Astrocyte of the hippocampus (primary cell): ENCODE data around the gene RSRC2.
"Not testable (repeated sequence)": the region's sequence is repeated elsewhere in the genome, so short reads cannot be mapped to it uniquely, and the experiment has no call there.

Source experiments
- DNase-seq: peaks from one replicate; pipeline ENCODE4 v3.0.0; 2011; ENCODE audit warnings: low read depth, low spot score

The RSRC2 gene

DNA sequence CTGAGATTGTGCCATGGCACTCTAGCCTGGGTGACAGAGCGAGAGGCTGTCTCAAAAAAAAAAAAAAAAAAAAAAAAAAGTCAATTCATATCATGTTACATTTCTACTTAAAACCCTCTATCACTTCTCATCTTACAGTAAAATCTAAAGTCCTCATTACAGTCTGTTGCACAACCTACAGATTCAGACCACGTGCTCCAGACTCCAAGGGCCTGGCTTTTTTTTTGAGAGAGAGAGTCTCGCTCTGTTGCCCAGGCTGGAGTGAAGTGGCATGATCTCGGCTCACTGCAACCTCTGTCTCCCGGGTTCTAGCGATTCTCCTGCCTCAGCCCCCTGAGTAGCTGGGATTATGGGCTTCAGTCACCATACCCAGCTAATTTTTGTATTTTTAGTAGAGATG is 40.4 kb downstream of the RSRC2 start:
- DNase-seq = not testable (repeated sequence)

- not testable (repeated sequence) for DNase-seq
Observed at GRCh38 chr12:122484385-122484784, 42.4 kb downstream of the RSRC2 start.

DNA sequence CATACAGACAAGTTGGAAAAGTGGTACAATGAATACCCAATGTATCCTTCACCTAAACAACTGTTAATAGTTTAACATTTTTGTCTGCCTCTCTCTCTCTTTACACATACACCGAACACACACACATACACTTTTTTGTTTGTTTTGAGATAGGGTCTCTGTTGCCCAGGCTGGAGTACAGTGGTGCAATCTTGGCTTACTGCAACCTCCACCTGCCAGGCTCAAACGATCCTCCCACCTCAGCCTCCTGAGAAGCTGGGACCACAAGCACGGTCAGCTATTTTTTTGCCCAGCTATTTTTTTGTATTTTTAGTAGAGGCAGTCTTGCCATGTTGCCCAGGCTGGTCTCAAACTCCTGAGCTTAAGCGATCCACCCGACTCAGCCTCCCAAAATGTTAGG is 42.8 kb downstream of the RSRC2 start:
- no peak for DNase-seq

- peak; percentile 65 for DNase-seq
Observed at GRCh38 chr12:122481861-122482260, 44.9 kb downstream of the RSRC2 start.

GRCh38 chr12:122480753-122481152 is 46.0 kb downstream of the RSRC2 start:
- DNase-seq = no peak

DNA sequence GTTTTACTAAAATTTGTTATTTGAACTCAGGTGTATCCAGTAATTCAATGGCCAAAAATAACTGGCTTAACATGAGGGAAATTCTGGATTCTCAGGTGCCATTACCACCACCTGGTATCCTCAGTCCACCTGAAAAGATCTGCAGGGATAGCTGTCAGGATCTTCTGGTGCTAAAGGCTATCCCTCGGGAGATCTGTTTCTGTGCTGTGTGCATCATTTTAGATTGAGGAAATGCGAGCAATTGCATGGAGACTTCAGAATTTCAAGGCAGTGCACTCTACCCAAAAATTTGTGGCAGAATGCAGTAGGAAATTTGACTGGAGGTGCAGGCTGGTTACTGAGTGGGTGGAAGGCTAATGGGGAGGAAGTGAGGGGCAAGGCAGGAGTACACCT is 52.4 kb downstream of the RSRC2 start:
- DNase-seq = no peak

GRCh38 chr12:122473543-122474323 is 53.0 kb downstream of the RSRC2 start:
- no peak for DNase-seq

GRCh38 chr12:122471324-122472226 is 55.2 kb downstream of the RSRC2 start:
- DNase-seq = peak; percentile 78

DNA sequence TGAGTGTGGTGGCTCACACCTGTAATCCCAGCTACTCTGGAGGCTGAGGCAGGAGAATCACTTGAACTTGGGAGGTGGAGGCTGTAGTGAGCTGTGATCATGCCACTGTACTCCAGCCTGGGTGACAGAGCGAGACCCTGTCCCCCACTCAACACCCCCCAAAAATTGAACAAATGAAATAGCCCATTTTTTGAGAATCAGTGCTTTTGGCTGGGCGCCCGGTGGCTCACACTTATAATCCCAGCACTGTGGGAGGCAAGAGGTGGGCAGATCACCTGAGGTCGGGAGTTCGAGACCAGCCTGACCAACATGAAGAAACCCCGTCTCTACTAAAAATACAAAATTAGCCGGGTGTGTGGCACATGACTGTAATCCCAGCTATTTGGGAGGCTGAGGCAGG is 56.2 kb downstream of the RSRC2 start:
- not testable (repeated sequence) for DNase-seq

DNA sequence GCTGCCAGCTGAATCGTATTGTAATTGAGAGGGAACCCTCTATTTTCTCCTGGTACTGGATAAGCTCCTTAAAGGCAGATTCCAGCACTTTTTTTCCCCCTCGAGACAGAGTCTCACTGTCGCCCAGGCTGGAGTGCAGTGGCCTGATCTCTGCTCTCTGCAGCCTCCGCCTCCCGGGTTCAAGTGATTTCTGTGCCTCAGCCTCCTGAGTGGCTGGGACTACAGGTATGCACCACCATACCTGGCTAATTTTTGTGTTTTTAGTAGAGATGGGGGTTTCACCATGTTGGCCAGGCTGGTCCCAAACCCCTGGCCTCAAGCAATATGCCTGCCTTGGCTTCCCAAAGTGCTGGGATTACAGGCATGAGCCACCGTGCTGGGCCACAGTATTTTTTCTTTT is 56.9 kb downstream of the RSRC2 start:
- not testable (repeated sequence) for DNase-seq

GRCh38 chr12:122467983-122468382 is 58.8 kb downstream of the RSRC2 start:
- no peak for DNase-seq

DNA sequence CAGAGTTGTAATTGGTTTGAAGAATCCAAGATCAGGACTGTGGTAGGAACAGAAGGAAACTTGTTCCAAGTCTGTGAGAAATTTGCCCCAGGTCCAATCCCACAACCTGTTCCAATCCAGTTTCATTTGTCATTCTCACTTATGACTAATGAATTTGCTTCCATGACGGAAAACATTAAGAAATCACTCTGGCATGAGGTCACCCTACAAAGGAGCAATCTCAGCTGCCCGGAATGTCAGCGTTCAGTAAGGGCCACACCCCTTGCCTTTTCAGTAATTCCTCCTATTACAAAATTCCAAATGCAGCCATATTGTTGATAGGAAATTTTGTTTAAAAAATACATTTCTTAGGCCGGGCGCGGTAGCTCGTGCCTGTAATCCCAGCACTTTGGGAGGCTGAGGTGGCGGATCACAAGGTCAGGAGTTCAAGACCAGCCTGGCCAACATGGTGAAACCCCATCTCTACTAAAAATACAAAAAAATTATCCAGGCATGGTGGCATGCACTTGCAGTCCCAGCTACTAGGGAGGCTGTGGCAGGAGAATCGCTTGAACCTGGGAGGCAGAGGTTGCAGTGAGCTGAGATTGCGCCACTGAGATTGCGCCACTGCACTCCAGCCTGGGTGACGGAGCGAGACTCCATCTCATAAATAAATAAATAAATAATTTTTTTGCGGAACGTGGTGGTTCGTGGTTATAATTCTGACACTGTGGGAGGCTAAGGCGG is 62.3 kb downstream of the RSRC2 start:
- DNase-seq = peak; percentile 96

GRCh38 chr12:122460641-122461040 is 66.1 kb downstream of the RSRC2 start:
- DNase-seq = no peak

DNA sequence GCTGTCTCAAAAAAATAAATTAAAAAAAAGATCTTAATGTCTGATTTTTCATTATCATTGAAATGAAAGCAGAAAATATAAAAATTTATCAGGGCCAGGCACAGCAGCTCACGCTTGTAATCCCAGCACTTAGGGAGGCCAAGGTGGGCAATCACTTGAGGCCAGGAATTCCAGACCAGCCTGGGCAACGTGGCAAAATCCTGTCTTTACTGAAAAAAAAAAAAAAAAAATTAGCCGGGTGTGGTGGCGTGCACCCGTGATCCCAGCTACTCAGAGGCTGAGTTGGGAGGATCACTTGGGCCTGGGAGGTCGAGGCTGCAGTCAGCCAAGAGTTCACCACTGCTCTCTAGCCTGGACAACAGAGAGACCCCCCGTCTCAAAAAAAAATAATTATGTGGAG is 66.7 kb downstream of the RSRC2 start:
- no peak for DNase-seq

DNA sequence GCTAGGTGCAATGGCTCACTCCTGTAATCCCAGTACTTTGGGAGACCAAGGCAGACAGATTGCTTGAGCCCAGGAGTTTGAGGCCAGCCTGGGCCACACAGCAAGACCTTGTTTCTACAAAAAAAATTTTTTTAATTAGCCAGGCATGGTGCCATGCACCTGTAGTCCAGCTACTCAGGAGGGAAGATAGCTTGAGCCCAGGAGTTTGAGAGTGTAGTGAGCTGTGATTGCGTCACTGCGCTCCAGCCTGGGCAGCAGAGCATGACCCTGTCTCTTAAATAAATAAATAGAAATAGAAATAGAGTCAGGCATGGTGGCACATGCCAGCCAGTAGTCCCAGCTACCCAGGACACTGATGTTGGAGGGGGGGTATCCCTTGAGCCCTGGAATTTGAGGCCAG is 67.5 kb downstream of the RSRC2 start:
- no peak for DNase-seq

DNA sequence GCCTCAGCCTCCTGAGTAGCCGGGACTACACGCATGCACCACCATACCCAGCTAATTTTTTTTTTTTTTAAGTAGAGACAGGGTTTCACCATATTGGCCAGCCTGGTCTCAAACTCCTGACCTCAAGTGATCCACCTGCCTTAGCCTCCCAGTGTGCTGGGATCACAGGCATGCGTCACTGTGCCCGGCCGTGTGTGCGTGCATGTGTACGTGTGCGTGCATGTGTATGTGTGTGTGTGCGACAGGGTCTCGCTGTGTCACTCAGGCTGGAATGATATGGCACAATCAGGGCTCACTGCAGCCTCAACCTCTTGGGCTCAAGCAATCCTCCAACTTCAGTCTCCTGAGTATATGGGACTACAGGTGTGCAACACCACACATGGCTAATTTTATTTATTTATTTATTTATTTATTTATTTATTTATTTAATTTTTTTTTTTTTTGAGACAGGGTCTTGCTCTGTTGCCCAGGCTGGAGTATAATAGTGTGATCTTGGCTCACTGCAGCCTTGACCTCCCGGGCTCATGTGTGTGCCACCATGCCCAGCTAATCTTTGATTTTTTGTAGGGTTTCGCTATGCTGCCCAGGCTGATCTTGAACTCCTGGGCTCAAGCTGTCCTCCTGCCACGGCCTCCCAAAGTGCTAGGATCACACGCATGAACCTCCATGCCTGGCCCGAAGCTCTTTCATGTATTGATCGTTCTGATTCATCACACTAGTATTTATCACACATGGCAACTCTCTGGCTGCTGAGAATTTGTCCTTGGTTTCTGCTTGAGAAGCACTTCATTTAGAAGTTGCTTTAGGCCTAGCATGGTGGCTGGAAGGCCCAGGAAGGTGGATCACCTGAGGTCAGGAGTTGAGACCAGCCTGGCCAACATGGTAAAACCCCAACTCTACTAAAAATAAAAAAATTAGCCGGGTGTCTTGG is 68.4 kb downstream of the RSRC2 start:
- no peak for DNase-seq

DNA sequence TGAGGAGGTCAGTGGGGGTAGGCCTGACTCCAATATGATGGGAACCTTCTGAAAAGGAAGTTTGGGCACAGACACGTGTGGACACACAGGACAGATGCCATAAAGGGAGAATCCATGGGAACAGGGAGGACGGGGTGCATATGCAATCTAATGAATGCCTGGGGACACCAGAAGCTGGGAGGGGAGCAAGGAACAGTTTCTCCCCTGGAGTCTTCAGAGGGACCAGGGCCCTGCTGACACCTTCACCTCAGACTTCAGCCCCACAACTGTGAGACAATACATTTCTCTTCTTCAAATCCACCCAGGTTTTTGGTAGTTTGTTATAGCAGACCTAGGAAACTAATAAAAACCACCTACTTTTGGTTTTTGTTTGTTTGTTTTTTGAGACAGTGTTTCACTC is 69.1 kb downstream of the RSRC2 start:
- DNase-seq = no peak

GRCh38 chr12:122454739-122455138 is 72.0 kb downstream of the RSRC2 start:
- DNase-seq = no peak

DNA sequence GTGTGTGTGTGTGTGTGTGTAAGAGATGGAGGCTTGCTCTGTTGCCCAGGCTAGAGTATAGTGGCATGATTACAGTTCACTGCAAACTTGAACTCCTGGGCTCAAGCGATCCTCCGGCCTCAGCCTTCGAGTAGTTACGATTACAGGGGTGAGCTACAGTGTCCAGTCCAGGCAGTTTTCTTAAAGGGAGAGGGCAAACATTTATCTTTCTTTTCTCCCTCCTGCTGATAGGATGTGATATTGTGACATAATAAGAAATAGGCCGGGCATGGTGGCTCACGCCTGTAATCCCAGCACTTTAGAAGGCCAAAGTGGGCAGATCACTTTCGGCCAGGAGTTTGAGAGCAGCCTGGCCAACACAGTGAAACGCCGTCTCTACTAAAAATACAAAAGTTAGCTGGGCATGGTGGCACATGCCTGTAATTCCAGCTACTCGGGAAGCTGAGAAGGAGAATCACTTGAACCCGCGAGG is 72.5 kb downstream of the RSRC2 start:
- DNase-seq = no peak
